Activated T-helper 1 cell treated with anti-CD3 and anti-CD28 coated beads, Interleukin-12 subunit alpha, Interleukin-12 subunit beta, Interleukin-2, Interleukin-4 antibody, amounts not matched to agents 30 ng/mL and 10 ng/mL and 1 ng/mL, durations not matched to agents 14 hours and 24 hours and 36 hours (primary cell): Measurements from ENCODE around the gene HOXB6. TPM values are rescaled to one million over a fixed set of nuclear protein-coding genes. Genes with fewer than 3 reads are reported as not detected.

Source experiments
- DNase-seq: peaks from one replicate; pipeline ENCODE4 v3.0.0; 2021; ENCODE audit warnings: low spot score
- H3K27ac Mint-ChIP-seq: one replicate; pipeline ENCODE4 v1.8.0; 2021; ENCODE audit warnings: mild to moderate bottlenecking, mixed read lengths
- H3K27me3 Mint-ChIP-seq: one replicate; pipeline ENCODE4 v1.8.0; 2022; ENCODE audit warnings: mild to moderate bottlenecking, moderate library complexity, mixed read lengths; ENCODE audit not compliant: insufficient read depth
- H3K36me3 Mint-ChIP-seq: one replicate; pipeline ENCODE4 v1.8.0; 2021; ENCODE audit warnings: low read depth, mixed read lengths
- H3K4me1 Mint-ChIP-seq: one replicate; pipeline ENCODE4 v1.8.0; 2021; ENCODE audit warnings: low read depth, mixed read lengths
- H3K4me3 Mint-ChIP-seq: one replicate; pipeline ENCODE4 v1.8.0; 2021; ENCODE audit warnings: mild to moderate bottlenecking, moderate library complexity, mixed read lengths
- H3K9me3 Mint-ChIP-seq: one replicate; pipeline ENCODE4 v1.8.0; 2021; ENCODE audit warnings: mixed read lengths
- intact Hi-C: fragments of 100-400 bp; cut with micrococcal nuclease; formaldehyde crosslinking; loops from one replicate; pipeline ENCODE4 v1.15.1; 2024
- total RNA-seq: library from RNA; stranded (reverse); gene quantifications from 2 replicates; pipeline ENCODE4 v1.2.3, GENCODE V29; 2022

Gene HOXB6
- total RNA-seq, 1 donor from 2014 or later = 0.99 TPM

GRCh38 chr17:48589831-48590606 is 14.8 kb downstream of the HOXB6 start, which contains the start of gene HOXB3:
HOXB3 (minus strand) TSS chr17:48590241; CDS start chr17:48552474, 37,767 bp downstream.
- H3K4me1 Mint-ChIP-seq = peaks cover 64% of the 10 kb centered on the region
- peak within 1 kb of the TSS; percentile 40 for H3K27ac Mint-ChIP-seq
- no peak within 1 kb of the TSS for H3K4me3 Mint-ChIP-seq
- no peak for DNase-seq
- H3K36me3 Mint-ChIP-seq = peaks cover 5% of the 10 kb centered on the region
- H3K27me3 Mint-ChIP-seq = peaks cover 65% of the 10 kb centered on the region
- intact Hi-C loops = loop anchor here (10.0 kb wide), 1 partner anchor 455 kb away; no protein-coding TSS in a partner anchor
- H3K9me3 Mint-ChIP-seq = no peaks in the 10 kb centered on the region

GRCh38 chr17:48589060-48589830 is 15.5 kb downstream of the HOXB6 start:
- peaks cover 5% of the 10 kb centered on the region for H3K36me3 Mint-ChIP-seq

GRCh38 chr17:48588528-48588927 is 16.3 kb downstream of the HOXB6 start:
- Mint-ChIP-seq H3K9me3 (no peaks in the 10 kb centered on the region), H3K4me1 (peaks cover 70% of the 10 kb centered on the region)
- no peak for DNase-seq

More at GRCh38 chr17:48589060-48589830, 15.5 kb downstream of the HOXB6 start:
- no peaks in the 10 kb centered on the region for H3K9me3 Mint-ChIP-seq
- peaks cover 63% of the 10 kb centered on the region for H3K27me3 Mint-ChIP-seq
- intact Hi-C loops = no loop called here
- H3K4me1 Mint-ChIP-seq = peaks cover 71% of the 10 kb centered on the region
- no peak overlapping the region for H3K27ac Mint-ChIP-seq
- H3K4me3 Mint-ChIP-seq = no peak overlapping the region
- DNase-seq = no peak

GRCh38 chr17:48588074-48588415 is 16.7 kb downstream of the HOXB6 start:
- Mint-ChIP-seq H3K36me3 (peaks cover 8% of the 10 kb centered on the region), H3K27ac (no peak overlapping the region), H3K4me3 (no peak overlapping the region), H3K27me3 (peaks cover 71% of the 10 kb centered on the region), H3K9me3 (no peaks in the 10 kb centered on the region), H3K4me1 (peaks cover 70% of the 10 kb centered on the region)
- intact Hi-C loops = no loop called here
- no peak for DNase-seq

More at GRCh38 chr17:48588528-48588927, 16.3 kb downstream of the HOXB6 start:
- Mint-ChIP-seq H3K27ac (no peak overlapping the region), H3K27me3 (peaks cover 68% of the 10 kb centered on the region), H3K4me3 (no peak overlapping the region), H3K36me3 (peaks cover 5% of the 10 kb centered on the region)
- intact Hi-C loops = no loop called here

GRCh38 chr17:48587276-48588073 is 17.3 kb downstream of the HOXB6 start:
- H3K27me3 Mint-ChIP-seq = peaks cover 71% of the 10 kb centered on the region
- no peak overlapping the region for H3K4me3 Mint-ChIP-seq
- H3K4me1 Mint-ChIP-seq = peaks cover 70% of the 10 kb centered on the region
- intact Hi-C loops = no loop called here
- no peak overlapping the region for H3K27ac Mint-ChIP-seq
- DNase-seq = no peak
- H3K9me3 Mint-ChIP-seq = no peaks in the 10 kb centered on the region
- H3K36me3 Mint-ChIP-seq = peaks cover 8% of the 10 kb centered on the region

- H3K36me3 Mint-ChIP-seq = peaks cover 8% of the 10 kb centered on the region
- no peak for DNase-seq
- H3K27ac Mint-ChIP-seq = peak overlapping the region; percentile 73
- peaks cover 73% of the 10 kb centered on the region for H3K4me1 Mint-ChIP-seq
- H3K9me3 Mint-ChIP-seq = no peaks in the 10 kb centered on the region
- intact Hi-C loops = no loop called here
- peak overlapping the region; percentile 85 for H3K4me3 Mint-ChIP-seq
- peaks cover 69% of the 10 kb centered on the region for H3K27me3 Mint-ChIP-seq
Observed at GRCh38 chr17:48586355-48587258, 18.2 kb downstream of the HOXB6 start.

- Mint-ChIP-seq H3K36me3 (peaks cover 7% of the 10 kb centered on the region), H3K4me1 (peaks cover 90% of the 10 kb centered on the region), H3K9me3 (no peaks in the 10 kb centered on the region), H3K27me3 (peaks cover 67% of the 10 kb centered on the region), H3K4me3 (peak overlapping the region; percentile 19), H3K27ac (no peak overlapping the region)
- DNase-seq = no peak
- intact Hi-C loops = no loop called here
Observed at GRCh38 chr17:48584223-48584741, 20.5 kb downstream of the HOXB6 start.

GRCh38 chr17:48583708-48584222 is 21.0 kb downstream of the HOXB6 start:
- peaks cover 68% of the 10 kb centered on the region for H3K27me3 Mint-ChIP-seq
- no peak for DNase-seq
- H3K9me3 Mint-ChIP-seq = no peaks in the 10 kb centered on the region
- intact Hi-C loops = no loop called here
- H3K4me3 Mint-ChIP-seq = peak overlapping the region; percentile 19
- peak overlapping the region; percentile 16 for H3K27ac Mint-ChIP-seq
- H3K4me1 Mint-ChIP-seq = peaks cover 93% of the 10 kb centered on the region
- H3K36me3 Mint-ChIP-seq = peaks cover 7% of the 10 kb centered on the region

- peaks cover 7% of the 10 kb centered on the region for H3K36me3 Mint-ChIP-seq
- no peak for DNase-seq
- peak overlapping the region; percentile 59 for H3K27ac Mint-ChIP-seq
- H3K27me3 Mint-ChIP-seq = peaks cover 64% of the 10 kb centered on the region
- no peaks in the 10 kb centered on the region for H3K9me3 Mint-ChIP-seq
- peak overlapping the region; percentile 67 for H3K4me3 Mint-ChIP-seq
- H3K4me1 Mint-ChIP-seq = peaks cover 85% of the 10 kb centered on the region
- intact Hi-C loops = no loop called here
Observed at GRCh38 chr17:48582750-48583069, 22.1 kb downstream of the HOXB6 start.

- Mint-ChIP-seq H3K27ac (peak overlapping the region; percentile 31), H3K4me3 (peak overlapping the region; percentile 91), H3K36me3 (peaks cover 10% of the 10 kb centered on the region), H3K9me3 (no peaks in the 10 kb centered on the region), H3K27me3 (peaks cover 48% of the 10 kb centered on the region), H3K4me1 (peaks cover 77% of the 10 kb centered on the region)
- DNase-seq = no peak
- intact Hi-C loops = loop anchor here (2.0 kb wide), 2 partner anchors 33 to 167 kb away; no protein-coding TSS in a partner anchor
Observed at GRCh38 chr17:48579760-48580554, 24.8 kb downstream of the HOXB6 start.

- DNase-seq = no peak
- intact Hi-C loops = loop anchor here (2.0 kb wide), 2 partner anchors 33 to 167 kb away; no protein-coding TSS in a partner anchor
- Mint-ChIP-seq H3K4me3 (peak overlapping the region; percentile 91), H3K36me3 (peaks cover 10% of the 10 kb centered on the region), H3K9me3 (no peaks in the 10 kb centered on the region), H3K27me3 (peaks cover 46% of the 10 kb centered on the region), H3K27ac (peak overlapping the region; percentile 44), H3K4me1 (peaks cover 73% of the 10 kb centered on the region)
Observed at GRCh38 chr17:48579471-48579759, 25.4 kb downstream of the HOXB6 start.
